ENCODE results near the gene PITPNC1.
"Not testable (repeated sequence)": the region's sequence is repeated elsewhere in the genome, so short reads cannot be mapped to it uniquely, and the experiment has no call there.

PITPNC1 gene

DNA sequence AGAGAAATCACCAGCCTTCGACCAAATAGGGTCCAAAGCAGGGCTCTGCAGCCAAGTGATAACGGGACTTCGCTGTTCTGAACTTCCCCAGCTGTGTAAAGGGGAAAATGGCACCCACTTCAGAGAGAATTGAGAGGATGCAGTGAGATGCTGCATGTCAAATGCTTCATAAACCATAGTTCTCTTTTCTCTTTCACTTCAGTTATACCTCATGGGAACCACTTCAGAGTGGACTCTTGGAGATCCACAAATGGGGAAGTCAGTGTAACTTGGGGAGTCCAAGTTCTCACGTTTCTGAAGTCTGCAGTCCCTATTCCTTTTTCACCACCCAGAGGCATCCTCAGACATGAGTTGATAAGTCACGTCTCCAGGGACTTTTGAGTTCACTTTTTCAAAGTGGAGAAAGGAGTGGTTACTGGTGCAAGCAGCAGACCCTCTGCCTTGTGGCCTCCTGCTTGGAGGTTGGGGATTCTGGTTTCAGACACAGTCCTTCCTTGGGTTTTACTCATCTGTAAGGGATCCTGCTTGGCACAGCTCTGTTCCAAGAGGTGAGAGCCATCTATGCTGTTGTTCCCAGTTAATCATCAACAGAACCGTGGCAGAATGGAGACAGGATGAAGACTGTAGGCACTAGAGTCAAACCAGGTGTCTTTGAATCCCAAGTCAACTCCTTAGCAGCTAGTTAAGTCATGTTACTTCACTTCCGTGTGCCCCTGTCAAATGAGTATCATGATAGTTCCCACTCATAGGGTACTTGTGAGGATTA, 217.2 kb downstream of the PITPNC1 start:
- DNase-seq, result no peak

DNA sequence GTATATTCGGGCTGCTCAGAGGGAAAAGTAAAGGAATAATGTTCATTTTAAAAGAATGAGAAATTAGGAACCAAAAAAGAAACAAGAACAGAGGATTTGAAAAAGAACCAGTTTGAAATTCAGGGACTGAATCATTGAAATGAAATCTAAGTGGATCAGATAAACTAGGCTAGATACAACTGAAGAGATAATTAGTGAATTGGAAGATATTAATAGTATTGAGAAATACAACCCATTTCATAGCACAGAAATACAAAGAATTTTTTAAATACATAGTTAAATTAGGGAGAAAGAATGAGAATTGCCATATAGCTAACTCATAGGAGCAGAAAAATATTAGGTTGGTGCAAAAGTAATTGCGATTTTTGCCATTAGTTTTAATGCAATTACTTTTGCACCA, 223.3 kb downstream of the PITPNC1 start:
- no peak for DNase-seq

DNA sequence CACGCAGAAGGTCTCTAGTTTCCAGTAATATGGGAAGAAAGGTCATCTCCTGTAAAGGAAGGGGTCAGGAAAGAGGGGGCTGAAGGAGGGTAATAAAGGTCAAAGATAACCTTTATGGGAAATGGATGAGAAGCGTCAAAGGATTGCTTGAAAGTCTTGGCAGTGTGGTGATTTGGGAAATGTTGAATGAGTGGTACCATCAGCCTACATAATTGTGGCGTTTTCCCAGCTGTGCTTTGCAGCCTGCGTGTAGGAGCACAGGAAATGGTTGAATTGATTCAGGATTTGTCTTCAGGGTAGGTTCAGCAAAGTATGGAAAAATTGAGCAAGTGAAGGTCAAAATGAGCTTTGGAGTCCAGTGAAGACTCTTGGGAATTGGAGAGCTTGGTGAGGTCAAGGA, 224.8 kb downstream of the PITPNC1 start:
- DNase-seq, result no peak

- no peak for DNase-seq
Observed at GRCh38 chr17:67602444-67602843, 225.4 kb downstream of the PITPNC1 start.

DNA sequence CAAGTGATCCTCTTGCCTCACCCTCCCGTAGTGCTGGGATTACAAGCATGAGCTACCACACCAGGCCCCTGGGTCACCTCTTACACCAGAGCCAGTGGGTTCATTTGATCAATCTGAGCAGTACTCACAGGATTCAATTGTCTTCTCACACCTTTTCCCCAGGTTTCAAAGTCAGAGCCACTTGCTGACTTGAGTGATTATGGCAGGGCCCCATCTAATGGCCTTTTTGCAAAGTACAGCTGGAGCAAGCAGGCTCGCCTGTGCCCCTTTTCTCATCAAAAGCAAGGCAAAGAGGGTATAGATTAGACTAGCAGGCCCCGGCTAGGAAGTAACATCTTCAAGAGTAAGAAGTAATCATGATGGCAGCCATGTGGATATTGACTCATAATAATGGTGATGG, 225.9 kb downstream of the PITPNC1 start:
- peak; percentile 66 for DNase-seq

- DNase-seq, result no peak
Observed at GRCh38 chr17:67605256-67605912, 228.3 kb downstream of the PITPNC1 start.

GRCh38 chr17:67606471-67606870, 229.4 kb downstream of the PITPNC1 start:
- no peak for DNase-seq

GRCh38 chr17:67606896-67607604, 230.0 kb downstream of the PITPNC1 start:
- DNase-seq, result peak; percentile 19

DNA sequence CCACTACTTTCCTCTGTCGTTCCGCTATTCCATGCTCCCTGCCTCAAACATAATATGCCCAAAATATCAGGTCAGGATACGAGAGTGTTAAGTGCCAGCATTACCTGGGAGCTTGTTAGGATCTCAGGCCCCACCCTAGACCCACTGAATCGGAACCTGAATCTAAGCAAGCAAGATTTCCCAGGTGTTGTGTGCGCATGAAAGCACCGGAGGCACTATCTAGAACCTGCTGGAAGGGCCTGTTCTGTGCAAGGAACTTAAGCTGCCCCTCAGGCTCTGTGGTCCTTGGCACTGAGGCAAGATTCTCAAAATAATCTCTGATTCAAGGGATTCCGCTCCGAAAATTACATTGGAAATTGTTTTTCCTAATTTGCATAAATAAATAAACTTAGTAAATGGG, 233.0 kb downstream of the PITPNC1 start:
- DNase-seq, result no peak

DNA sequence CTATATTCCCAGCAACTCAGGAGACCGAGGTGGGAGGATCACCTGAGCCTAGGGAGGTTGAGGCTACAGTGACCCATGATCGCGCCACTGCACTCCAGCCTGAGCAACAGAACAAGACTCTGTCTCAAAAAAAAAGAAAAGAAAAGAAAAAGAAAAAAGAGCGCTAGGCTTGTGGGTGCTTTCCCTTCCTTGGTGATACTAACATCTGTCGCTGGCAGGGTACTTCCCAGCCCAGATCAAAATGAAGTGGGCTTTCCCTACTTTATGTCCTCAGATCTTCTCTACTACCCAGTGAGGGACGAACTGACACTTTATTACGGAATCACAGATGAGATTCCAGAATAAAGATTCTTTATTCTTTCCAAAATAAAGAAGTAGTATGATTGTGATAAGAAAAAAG, 236.9 kb downstream of the PITPNC1 start:
- DNase-seq, result no peak

DNA sequence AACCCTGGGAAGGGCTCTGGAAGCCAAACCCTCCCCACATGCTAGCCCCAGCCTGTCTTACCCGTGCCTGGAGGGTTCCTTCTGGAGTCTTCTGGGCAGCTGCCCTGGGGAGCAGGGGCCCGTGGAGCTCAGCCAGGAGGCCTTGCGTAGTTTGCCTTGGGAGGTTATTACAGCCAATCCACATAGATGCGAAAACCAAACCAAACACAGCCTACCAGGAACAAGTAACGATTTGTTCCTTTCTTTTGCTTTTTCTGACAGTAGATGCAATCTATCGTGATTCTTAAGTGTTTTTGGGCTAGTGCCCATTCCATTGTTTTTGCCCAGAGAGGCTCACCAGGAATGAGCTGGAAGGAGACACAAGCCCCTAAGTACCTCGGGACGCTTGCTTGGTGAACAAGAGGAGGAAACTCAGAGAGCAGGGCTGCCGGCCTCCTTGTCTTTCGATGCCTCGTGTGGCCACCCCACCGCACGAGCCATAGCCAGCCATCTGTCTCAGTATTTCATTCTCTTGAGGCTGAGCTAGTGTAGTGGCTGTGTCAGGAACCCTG, 238.0 kb downstream of the PITPNC1 start:
- DNase-seq, result peak; percentile 73

DNA sequence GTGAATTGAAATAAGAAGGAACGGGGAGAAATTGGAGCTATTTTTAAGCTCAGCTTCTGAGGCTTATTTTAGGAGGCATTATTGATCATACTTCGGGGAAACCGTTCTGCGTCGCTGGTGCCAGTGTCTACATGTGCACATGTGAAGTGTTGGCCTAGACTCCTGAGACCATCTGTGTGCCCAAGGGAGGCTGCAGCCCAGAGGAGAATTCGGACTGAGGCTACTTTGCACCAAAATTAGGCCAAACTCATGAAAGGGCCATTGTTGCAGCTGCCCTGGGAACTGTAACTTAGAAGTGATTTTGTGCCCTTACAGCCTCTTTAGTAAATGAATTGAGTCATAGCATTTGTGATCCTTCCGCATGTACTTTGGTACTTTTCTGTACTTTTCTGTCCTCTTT, 238.7 kb downstream of the PITPNC1 start:
- DNase-seq, result no peak

- peak; percentile 22 for DNase-seq
Observed at GRCh38 chr17:67617304-67617899, 240.3 kb downstream of the PITPNC1 start.

- DNase-seq, result no peak
Observed at GRCh38 chr17:67619555-67619954, 242.5 kb downstream of the PITPNC1 start.

DNA sequence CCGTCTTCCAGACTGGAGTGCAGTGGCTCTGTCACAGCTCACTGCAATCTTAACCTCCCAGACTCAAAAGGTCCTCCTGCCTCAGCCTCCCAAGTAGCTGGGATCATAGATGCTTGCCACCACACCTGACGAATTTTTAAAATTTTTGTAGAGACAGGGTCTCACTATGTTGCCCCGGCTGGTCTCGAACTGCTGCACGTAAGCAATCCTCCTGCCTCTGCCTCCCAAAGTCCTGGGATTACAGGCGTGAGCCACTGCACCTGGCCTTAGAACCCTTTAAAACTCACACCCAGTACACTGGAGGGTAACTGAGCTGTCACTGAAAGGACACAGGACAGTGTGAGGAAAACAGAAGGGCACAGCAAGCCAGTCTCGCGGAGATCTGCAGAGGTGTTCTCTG, 243.0 kb downstream of the PITPNC1 start:
- no peak for DNase-seq

- peak; percentile 95 for DNase-seq
Observed at GRCh38 chr17:67620636-67621035, 243.6 kb downstream of the PITPNC1 start.

DNA sequence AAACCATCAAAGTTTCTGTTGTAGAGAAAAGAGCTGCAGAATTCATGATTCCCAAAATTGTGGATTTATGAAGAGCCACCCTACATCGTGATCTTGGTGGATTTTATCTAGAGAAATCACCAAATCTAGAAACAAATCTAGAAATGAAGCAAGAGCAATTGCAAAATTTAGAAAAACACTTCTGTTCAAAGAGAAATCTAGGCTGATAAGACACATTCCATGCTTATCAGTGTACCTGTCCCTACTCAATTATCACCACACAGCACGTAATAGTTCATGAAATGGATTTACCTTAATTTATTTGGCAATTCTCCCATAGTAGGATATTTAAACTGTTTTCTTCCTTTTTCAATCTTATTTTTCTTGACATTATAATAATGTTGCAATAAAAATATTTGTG, 246.7 kb downstream of the PITPNC1 start:
- DNase-seq, result no peak

DNA sequence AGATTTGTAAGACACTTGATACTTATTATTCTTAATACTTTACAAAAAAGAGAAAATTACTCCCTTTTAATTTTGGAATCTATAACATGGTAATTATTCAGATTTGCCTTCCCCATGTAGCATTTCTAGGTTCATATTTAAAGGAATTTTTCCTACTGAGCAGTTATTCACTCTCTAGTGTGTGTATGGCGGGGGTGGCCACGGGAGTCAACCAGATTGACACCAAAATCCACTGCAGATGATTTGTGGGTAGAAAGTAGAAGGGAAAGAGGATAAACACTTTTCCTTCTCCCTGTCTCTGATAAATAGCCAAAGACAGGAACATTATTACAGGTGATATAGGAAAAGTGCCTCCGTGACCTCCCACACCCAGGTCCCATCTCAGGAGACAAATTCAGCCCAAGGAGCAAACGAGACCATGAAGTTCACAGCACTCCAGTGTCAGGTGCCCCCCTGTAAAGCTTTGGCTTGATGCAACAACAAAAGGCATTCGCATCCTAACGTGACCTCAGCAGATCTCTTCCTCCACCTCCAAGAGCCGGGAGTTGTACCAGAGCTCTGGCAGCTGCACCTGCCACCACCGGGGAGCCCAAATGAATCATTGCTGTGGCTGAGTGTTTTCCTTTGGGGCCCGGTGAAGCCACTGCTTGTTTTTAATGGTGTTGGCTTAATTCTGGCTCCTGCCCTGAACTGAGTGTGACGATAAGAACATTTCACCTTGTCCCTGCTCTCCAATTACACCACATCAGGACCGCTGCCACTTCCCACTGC, 248.0 kb downstream of the PITPNC1 start:
- DNase-seq, result peak; percentile 14

GRCh38 chr17:67625971-67626370, 248.9 kb downstream of the PITPNC1 start:
- DNase-seq, result no peak

DNA sequence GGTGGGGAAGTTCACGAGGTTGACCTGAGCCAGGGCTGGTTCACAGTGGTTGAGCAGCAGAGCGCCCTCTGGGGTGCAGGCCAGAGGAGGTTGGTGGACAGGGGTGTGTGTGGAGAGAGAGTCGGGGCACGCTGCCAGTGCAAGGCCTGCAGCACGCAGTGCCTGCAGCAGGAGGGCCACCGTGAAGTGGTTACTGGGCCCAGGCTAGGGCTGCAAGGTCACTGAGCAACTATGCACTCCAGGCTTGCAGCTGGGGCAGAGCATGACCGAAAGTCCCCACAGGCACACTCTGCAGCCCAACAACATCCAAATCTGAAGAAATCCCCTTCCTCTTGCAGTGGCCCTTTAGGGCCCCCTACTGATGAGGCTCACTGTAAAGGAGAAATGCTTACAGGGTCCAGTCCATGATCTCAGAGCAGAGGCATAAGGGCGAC, 251.5 kb downstream of the PITPNC1 start:
- DNase-seq, result no peak

- DNase-seq, result peak; percentile 44
Observed at GRCh38 chr17:67629971-67630320, 252.9 kb downstream of the PITPNC1 start.

GRCh38 chr17:67630836-67631235, 253.8 kb downstream of the PITPNC1 start:
- not testable (repeated sequence) for DNase-seq

DNA sequence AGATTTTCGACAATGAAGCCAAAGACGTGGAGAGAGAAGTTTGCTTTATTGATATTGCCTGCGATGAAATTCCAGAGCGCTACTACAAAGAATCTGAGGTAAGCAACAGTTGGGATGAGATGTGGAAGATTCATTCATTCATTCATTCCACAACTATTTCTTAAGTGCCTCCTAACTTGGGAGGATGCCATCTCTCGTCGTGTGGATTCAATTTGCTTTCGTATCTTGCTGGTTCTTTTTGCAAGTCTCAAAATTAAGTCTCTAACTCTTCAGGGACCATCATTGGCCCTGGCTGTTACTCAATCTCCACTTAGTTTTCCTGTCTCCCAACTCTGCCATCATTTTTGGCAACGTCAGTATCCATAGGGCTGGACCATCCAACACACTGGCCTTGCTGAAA, 255.1 kb downstream of the PITPNC1 start:
- no peak for DNase-seq
